NCI-H1694 (cell line): ENCODE results near the gene DPH6.

Experiments used
- DNase-seq: peaks from one replicate; lab custom pipeline; 2025; lab: John Stamatoyannopoulos, UW

DPH6 gene

GRCh38 chr15:35540885-35541284 is 5.1 kb downstream of the DPH6 start:
- DNase-seq, result no peak

GRCh38 chr15:35540021-35540420 is 5.9 kb downstream of the DPH6 start:
- no peak for DNase-seq

GRCh38 chr15:35535365-35535916 is 10.5 kb downstream of the DPH6 start:
- DNase-seq, result no peak

- no peak for DNase-seq
These were observed 12.5 kb downstream of the DPH6 start for GRCh38 chr15:35533130-35534110.

- no peak for DNase-seq
These were observed 15.3 kb downstream of the DPH6 start for GRCh38 chr15:35530698-35531097.

- DNase-seq, result no peak
These were observed 16.2 kb downstream of the DPH6 start for GRCh38 chr15:35529784-35530183.

- no peak for DNase-seq
These were observed 23.9 kb downstream of the DPH6 start for GRCh38 chr15:35522061-35522460.

GRCh38 chr15:35519541-35520149 is 26.3 kb downstream of the DPH6 start:
- DNase-seq, result peak; percentile 6

- no peak for DNase-seq
These were observed 26.9 kb downstream of the DPH6 start for GRCh38 chr15:35519052-35519451.

- no peak for DNase-seq
These were observed 31.2 kb downstream of the DPH6 start for GRCh38 chr15:35514759-35515158.

- DNase-seq, result no peak
These were observed 37.9 kb downstream of the DPH6 start for GRCh38 chr15:35507932-35508638.

- DNase-seq, result no peak
These were observed 39.6 kb downstream of the DPH6 start for GRCh38 chr15:35506272-35506870.

GRCh38 chr15:35505809-35506208 is 40.2 kb downstream of the DPH6 start:
- no peak for DNase-seq

- no peak for DNase-seq
These were observed 40.8 kb downstream of the DPH6 start for GRCh38 chr15:35505141-35505540.

- DNase-seq, result no peak
These were observed 46.2 kb downstream of the DPH6 start for GRCh38 chr15:35499723-35500122.

- DNase-seq, result no peak
These were observed 49.4 kb downstream of the DPH6 start for GRCh38 chr15:35496585-35496984.

- no peak for DNase-seq
These were observed 50.9 kb downstream of the DPH6 start for GRCh38 chr15:35495080-35495479.

GRCh38 chr15:35491999-35492398 is 54.0 kb downstream of the DPH6 start:
- no peak for DNase-seq

- no peak for DNase-seq
These were observed 54.8 kb downstream of the DPH6 start for GRCh38 chr15:35491173-35491572.

GRCh38 chr15:35490511-35490910 is 55.5 kb downstream of the DPH6 start:
- DNase-seq, result no peak

- no peak for DNase-seq
These were observed 58.5 kb downstream of the DPH6 start for GRCh38 chr15:35487417-35487816.

GRCh38 chr15:35486296-35486695 is 59.7 kb downstream of the DPH6 start:
- no peak for DNase-seq
